ENCODE measurements around the gene RGS3.
A peak's percentile ranks its signal among the peaks of the same experiment; 100 is the strongest.

DNA sequence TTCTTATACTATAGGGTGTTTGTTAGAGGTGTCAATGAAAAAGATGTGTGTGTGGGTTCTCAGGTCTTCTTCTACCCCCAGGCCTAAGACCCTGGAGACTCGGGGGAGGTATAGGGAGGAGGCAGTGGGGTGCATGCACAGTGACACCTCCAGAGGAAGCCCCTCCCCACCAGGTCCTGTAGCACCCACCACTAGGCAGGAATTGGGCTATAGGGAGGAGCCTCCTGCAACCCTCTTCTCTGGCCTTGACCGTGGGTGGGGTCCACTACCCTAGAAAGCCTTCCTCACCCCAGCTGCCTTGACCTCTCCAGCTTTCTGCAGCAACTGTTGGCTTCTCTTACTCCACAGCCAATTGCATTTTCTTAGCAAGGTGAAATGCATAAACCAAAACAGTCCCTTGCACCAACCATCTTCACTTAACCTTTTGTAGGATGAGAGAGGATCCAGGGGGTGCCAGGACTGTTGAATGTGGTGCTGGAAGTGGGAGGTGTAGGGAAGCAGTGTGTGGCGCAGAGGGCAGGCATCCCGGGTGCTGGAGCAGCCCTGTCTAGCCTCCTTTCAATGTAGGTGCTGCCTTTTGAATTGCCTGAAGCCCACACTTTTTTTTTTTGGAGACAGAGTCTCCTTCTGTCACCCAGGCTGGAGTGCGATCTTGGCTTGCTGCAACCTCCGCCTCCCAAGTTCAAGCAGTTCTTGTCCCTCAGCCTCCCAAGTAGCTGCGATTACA is 128.5 kb downstream of the RGS3 start:
- peak in 1 of 4 experiments; percentile 2 for TF ChIP-seq CTCF (IDR thresholded peaks at IDR 0.05)
- no peak for TF ChIP-seq POLR2A (IDR thresholded peaks at IDR 0.05)

All from gastroesophageal sphincter (tissue), 3 donors.